GM12878 (cell line): ENCODE data around the gene GRK7. TPM values are rescaled to one million over a fixed set of nuclear protein-coding genes. Genes with fewer than 3 reads are reported as not detected.

Experiments
- ATAC-seq: fragments of 200-7000 bp; cut with Tn5 transposase; 3 replicates; pipeline ENCODE4 v1.9.1; 2020; ENCODE audit warnings: mild to moderate bottlenecking, moderate library complexity
- BruUV-seq: library from RNA; stranded (reverse); fragments of 400-500 nt; replicated peaks from 2 replicates; lab custom pipeline; 2021; lab: Mats Ljungman, UMichigan
- CTCF ChIA-PET: fragments of 300-600 bp; sonication (Branson Sonifier 250); formaldehyde crosslinking; extraction: SDS; loops from one replicate; lab custom pipeline; 2021; ENCODE audit warnings: inconsistent platforms; lab: Yijun Ruan, JAX
- POLR2A ChIA-PET: fragments of 350-600 bp; formaldehyde crosslinking; extraction: SDS; loops from one replicate; lab custom pipeline; 2021; ENCODE audit warnings: inconsistent platforms; lab: Charles Lee
- RAD21 ChIA-PET: fragments of 300-600 bp; sonication (Branson Sonifier 250); formaldehyde crosslinking; loops from one replicate; lab custom pipeline; 2023; ENCODE audit warnings: antibody characterized with exemption; ENCODE audit not compliant: unreplicated experiment; lab: Charles Lee
- SMC1A ChIA-PET: fragments of 300-600 bp; sonication (Branson Sonifier 250); formaldehyde crosslinking; loops from one replicate; lab custom pipeline; 2023; ENCODE audit not compliant: unreplicated experiment, uncharacterized antibody; lab: Charles Lee
- DNase-seq: peaks from one replicate; pipeline ENCODE4 v3.0.0-alpha.2; 2011; ENCODE audit warnings: low read depth, low spot score
- FAIRE-seq: peaks from 3 replicates; lab custom pipeline; 2011; peaks lifted over from hg19 to GRCh38; lab: Jason Lieb, UNC
- H2AFZ ChIP-seq: 2 replicates; pipeline ENCODE4 v1.6.0; 2011; ENCODE audit warnings: low read depth, low read length, control low read depth; ENCODE audit not compliant: control insufficient read depth
- H3K27ac ChIP-seq: 2 replicates; pipeline ENCODE4 v1.5.1; 2011; ENCODE audit warnings: control low read depth; ENCODE audit not compliant: control insufficient read depth, insufficient read depth
- H3K27me3 ChIP-seq, 2 experiments: replicated peaks in 1 of 2; 2 replicates each; pipeline versions ENCODE4 v1.6.0 to v1.6.1; 2011; ENCODE audit warnings: low read length in 1 of 2; ENCODE audit not compliant: control insufficient read depth in 2 of 2, insufficient read depth in 2 of 2
- H3K36me3 ChIP-seq, 2 experiments: 2 replicates each; pipeline ENCODE4 v1.5.1; 2011; ENCODE audit warnings: low read length in 1 of 2; ENCODE audit not compliant: control insufficient read depth in 2 of 2, insufficient read depth in 2 of 2
- H3K4me1 ChIP-seq: 2 replicates; pipeline ENCODE4 v1.6.1; 2011; ENCODE audit warnings: mild to moderate bottlenecking, low read length, moderate library complexity, mixed read lengths; ENCODE audit not compliant: control insufficient read depth, insufficient read depth
- H3K4me2 ChIP-seq: 2 replicates; pipeline ENCODE4 v1.6.0; 2011; ENCODE audit warnings: control low read depth; ENCODE audit not compliant: control insufficient read depth, insufficient read depth
- H3K4me3 ChIP-seq: fragments of 200-600 bp; sonication (generic); 2 replicates; pipeline ENCODE4 v1.5.1; 2016
- H3K79me2 ChIP-seq: 2 replicates; pipeline ENCODE4 v1.6.0; 2011; ENCODE audit warnings: low read length; ENCODE audit not compliant: control insufficient read depth, insufficient read depth
- H3K9ac ChIP-seq: 2 replicates; pipeline ENCODE4 v1.8.0; 2011; ENCODE audit warnings: low read length, control low read depth, mixed read lengths; ENCODE audit not compliant: control insufficient read depth, insufficient read depth
- H3K9me3 ChIP-seq: replicated peaks from 3 replicates; pipeline ENCODE4 v1.5.1; 2011; ENCODE audit warnings: mild to moderate bottlenecking, low read length; ENCODE audit not compliant: control insufficient read depth, insufficient read depth
- H4K20me1 ChIP-seq: 2 replicates; pipeline ENCODE4 v1.6.0; 2011; ENCODE audit not compliant: control insufficient read depth, insufficient read depth
- GABPA ChIP-seq: IDR thresholded peaks from 2 replicates; pipeline ENCODE4 v1.6.1; 2014; ENCODE audit warnings: antibody characterized with exemption, low read depth, mild to moderate bottlenecking, inconsistent platforms
- IKZF2 ChIP-seq, 2 experiments: fragments of 450-650 bp; IDR thresholded peaks; 2 replicates each; pipeline ENCODE4 v1.6.1; 2017; ENCODE audit warnings: mild to moderate bottlenecking in 2 of 2, moderate library complexity in 2 of 2
- MTA2 ChIP-seq: fragments of 450-650 bp; IDR thresholded peaks from 2 replicates; pipeline ENCODE4 v1.6.1; 2016; ENCODE audit warnings: low read depth, mild to moderate bottlenecking, moderate library complexity
- MYC ChIP-seq: IDR thresholded peaks from 2 replicates; pipeline ENCODE4 v1.6.1; 2011; ENCODE audit warnings: mild to moderate bottlenecking, low read length, moderate library complexity, inconsistent platforms; ENCODE audit not compliant: insufficient read depth, insufficient replicate concordance, insufficient read length, severe bottlenecking
- NRF1 ChIP-seq: conservative IDR thresholded peaks from 2 replicates; pipeline ENCODE4 v1.6.1; 2011; ENCODE audit warnings: mild to moderate bottlenecking, low read depth, low read length, improper control_type of control experiment
- SREBF2 ChIP-seq: IDR thresholded peaks from 2 replicates; pipeline ENCODE4 v1.6.1; 2012; ENCODE audit warnings: mild to moderate bottlenecking, low read length
- TCF7 ChIP-seq: IDR thresholded peaks from 2 replicates; pipeline ENCODE4 v1.6.1; 2014; ENCODE audit warnings: antibody characterized with exemption, borderline replicate concordance
- ZZZ3 ChIP-seq: IDR thresholded peaks from 2 replicates; pipeline ENCODE4 v1.6.1; 2011; ENCODE audit warnings: low read depth; ENCODE audit not compliant: control insufficient read depth, insufficient read length
- in situ Hi-C: fragments of 300-500 bp; cut with MboI; formaldehyde crosslinking; loops from 9 replicates; pipeline ENCODE4 v1.14.3; 2018; ENCODE audit warnings: mixed read lengths
- intact Hi-C: fragments of 100-400 bp; cut with micrococcal nuclease; formaldehyde crosslinking; loops from one replicate; pipeline ENCODE4 v1.14.2; 2022; ENCODE audit not compliant: unreplicated experiment
- polyA plus RNA-seq, 11 experiments: library from polyadenylated mRNA; depleted of rRNA in 4 of 11; unstranded in 6 of 11; stranded (reverse) in 5 of 11; fragments of >200 nt; fragmentation: Nextera tagmentation in 4 of 11; fragmentation: Illumina TruSeq in 1 of 11; extraction: Ambion mirVana in 4 of 11; extraction: Trizol in 1 of 11; gene quantifications; 1 replicate in 1 of 11; 2 replicates in 10 of 11; pipeline versions ENCODE4 v1.2.1 to v1.2.3, GENCODE V29; 2011 to 2016; ENCODE audit warnings: inconsistent platforms in 2 of 11, missing spikeins in 2 of 11, low read depth in 1 of 11
- total RNA-seq, 4 experiments: library from RNA; depleted of rRNA in 3 of 4; stranded (reverse); fragments of >200 nt in 3 of 4; fragmentation: Illumina TruSeq in 1 of 4; extraction: Trizol in 1 of 4; gene quantifications; 2 replicates each; pipeline versions ENCODE4 v1.2.1 to v1.2.3, GENCODE V29; 2013 to 2021
- TF ChIP-seq, protein P1 (sequence below): IDR thresholded peaks from 2 replicates; pipeline ENCODE4 v1.6.1; 2011; ENCODE audit warnings: low read depth, mild to moderate bottlenecking, low read length, moderate library complexity, borderline replicate concordance; ENCODE audit errors: extremely low read depth
- TF ChIP-seq, protein P2 (sequence below): IDR thresholded peaks from 2 replicates; pipeline ENCODE4 v1.6.1; 2011; ENCODE audit warnings: borderline replicate concordance, low read depth, mild to moderate bottlenecking, moderate library complexity, low read length; ENCODE audit not compliant: insufficient read depth, poor library complexity, severe bottlenecking

GRK7 gene
- total and polyA plus RNA-seq, 10 of the 15 experiments (the other 5 are each of a cell fraction or from before 2014, with no cell fraction given) = not detected

DNA sequence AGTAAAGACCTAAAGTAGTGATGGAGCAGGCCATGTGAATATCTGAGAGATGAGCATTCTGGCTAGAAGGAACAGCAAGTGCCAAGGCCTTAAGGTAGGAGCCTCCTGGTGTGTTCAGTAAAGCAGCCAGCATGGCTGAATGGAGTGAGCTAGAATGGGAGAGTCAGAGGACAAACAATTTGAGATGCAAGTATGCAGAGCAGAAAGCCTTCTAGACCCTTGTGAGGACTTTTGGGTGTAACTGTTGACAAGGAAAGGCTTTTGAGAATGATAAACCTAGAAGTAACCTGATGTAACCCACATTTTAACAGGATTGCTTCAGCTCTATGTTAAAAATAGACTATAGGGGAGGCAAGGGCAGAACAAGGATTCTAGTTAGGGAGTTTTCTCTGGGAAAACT is 40.0 kb upstream of the GRK7 start:
- H2AFZ ChIP-seq = no peak overlapping the region
- H3K4me3 ChIP-seq = no peak overlapping the region
- no peaks in the 10 kb centered on the region for H4K20me1 ChIP-seq
- no peaks in the 10 kb centered on the region for H3K4me1 ChIP-seq
- RAD21 ChIA-PET = interaction anchor here (0.6 kb wide), 1 partner anchor 126 kb away, joined by 3 read pairs; no protein-coding TSS in a partner anchor
- TF ChIP-seq MTA2 (no peak), MYC (no peak), TCF7 (no peak), ZZZ3 (no peak), IKZF2 (IDR thresholded peaks at IDR 0.05) (no peak), GABPA (no peak), SREBF2 (no peak), NRF1 (no peak)
- TF ChIP-seq, protein P1, sequence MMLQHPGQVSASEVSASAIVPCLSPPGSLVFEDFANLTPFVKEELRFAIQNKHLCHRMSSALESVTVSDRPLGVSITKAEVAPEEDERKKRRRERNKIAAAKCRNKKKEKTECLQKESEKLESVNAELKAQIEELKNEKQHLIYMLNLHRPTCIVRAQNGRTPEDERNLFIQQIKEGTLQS = no peak
- TF ChIP-seq, protein P2, sequence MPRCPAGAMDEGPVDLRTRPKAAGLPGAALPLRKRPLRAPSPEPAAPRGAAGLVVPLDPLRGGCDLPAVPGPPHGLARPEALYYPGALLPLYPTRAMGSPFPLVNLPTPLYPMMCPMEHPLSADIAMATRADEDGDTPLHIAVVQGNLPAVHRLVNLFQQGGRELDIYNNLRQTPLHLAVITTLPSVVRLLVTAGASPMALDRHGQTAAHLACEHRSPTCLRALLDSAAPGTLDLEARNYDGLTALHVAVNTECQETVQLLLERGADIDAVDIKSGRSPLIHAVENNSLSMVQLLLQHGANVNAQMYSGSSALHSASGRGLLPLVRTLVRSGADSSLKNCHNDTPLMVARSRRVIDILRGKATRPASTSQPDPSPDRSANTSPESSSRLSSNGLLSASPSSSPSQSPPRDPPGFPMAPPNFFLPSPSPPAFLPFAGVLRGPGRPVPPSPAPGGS = no peak
- H3K79me2 ChIP-seq = no peaks in the 10 kb centered on the region
- in situ Hi-C loops = no loop called here
- SMC1A ChIA-PET = interaction anchor here (0.5 to 1.1 kb wide), 2 partner anchors 135 to 151 kb away, joined by 3 read pairs; no protein-coding TSS in a partner anchor
- H3K36me3 ChIP-seq = no peaks in the 10 kb centered on the region
- H3K27me3 ChIP-seq = peaks cover 0 to 1% of the 10 kb centered on the region in 2 experiments; a peak in 2 of 4 replicates
- no peak for FAIRE-seq
- no peaks in the 10 kb centered on the region for H3K9me3 ChIP-seq
- no peak overlapping the region for H3K9ac ChIP-seq
- no TSS peak for BruUV-seq
- intact Hi-C loops = no loop called here
- no peak for DNase-seq
- no peak overlapping the region for H3K27ac ChIP-seq
- CTCF ChIA-PET = interaction anchor here (1.1 kb wide), 1 partner anchor 14 kb away, joined by 3 read pairs; no protein-coding TSS in a partner anchor
- ATAC-seq = no peak
- POLR2A ChIA-PET = no interaction called here
- no peak overlapping the region for H3K4me2 ChIP-seq
